Activated effector memory CD4-positive, alpha-beta T cell treated with Interleukin-2 at 50 U/mL for 16 hours (primary cell): Measurements from ENCODE around the gene RPTOR.

ENCODE experiments used
- DNase-seq: peaks from one replicate; pipeline ENCODE4 v3.0.0-alpha.2; 2020

The RPTOR gene

GRCh38 chr17:80942423-80943345 is 398.0 kb downstream of the RPTOR start:
- DNase-seq = no peak

GRCh38 chr17:80943346-80944145 is 398.9 kb downstream of the RPTOR start:
- no peak for DNase-seq

- no peak for DNase-seq
Observed at GRCh38 chr17:80944326-80944725, 399.7 kb downstream of the RPTOR start.

GRCh38 chr17:80945736-80946135 is 401.1 kb downstream of the RPTOR start:
- DNase-seq = no peak

- DNase-seq = no peak
Observed at GRCh38 chr17:80946449-80946848, 401.8 kb downstream of the RPTOR start.

- no peak for DNase-seq
Observed at GRCh38 chr17:80947200-80947940, 402.7 kb downstream of the RPTOR start.

GRCh38 chr17:80948019-80948975 is 403.7 kb downstream of the RPTOR start:
- DNase-seq = no peak

GRCh38 chr17:80948976-80949450 is 404.4 kb downstream of the RPTOR start:
- DNase-seq = no peak

GRCh38 chr17:80949451-80950421 is 405.1 kb downstream of the RPTOR start:
- DNase-seq = no peak

GRCh38 chr17:80950466-80951120 is 406.0 kb downstream of the RPTOR start:
- DNase-seq = no peak

- no peak for DNase-seq
Observed at GRCh38 chr17:80951121-80952090, 406.8 kb downstream of the RPTOR start.

- no peak for DNase-seq
Observed at GRCh38 chr17:80952291-80952690, 407.7 kb downstream of the RPTOR start.

GRCh38 chr17:80953471-80954315 is 409.1 kb downstream of the RPTOR start:
- DNase-seq = no peak

GRCh38 chr17:80955078-80955477 is 410.4 kb downstream of the RPTOR start:
- DNase-seq = no peak

- DNase-seq = no peak
Observed at GRCh38 chr17:80955671-80956280, 411.1 kb downstream of the RPTOR start.

- no peak for DNase-seq
Observed at GRCh38 chr17:80956321-80957190, 411.9 kb downstream of the RPTOR start.
